ENCODE results near the gene CST9L.

CST9L gene

DNA sequence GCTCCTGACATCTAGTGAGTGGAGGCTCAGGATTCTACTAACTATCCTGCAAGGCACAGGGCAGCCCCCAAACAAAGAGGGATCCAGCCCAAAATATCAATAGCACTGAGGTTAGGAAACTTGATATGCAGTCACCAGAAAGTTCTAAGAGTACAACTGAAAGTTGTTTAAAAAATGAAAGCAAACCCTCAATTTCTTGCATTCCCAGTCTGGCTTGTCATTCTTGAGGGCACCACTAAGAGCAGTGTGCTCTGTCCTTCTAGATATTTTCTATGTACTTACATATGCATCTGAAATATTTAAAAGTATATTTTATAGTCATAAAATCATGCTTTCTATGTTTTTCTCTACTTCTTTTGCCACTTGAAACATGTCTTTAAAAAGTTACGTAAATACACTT lies 41.4 kb downstream of the CST9L start:
- H3K4me3 Mint-ChIP-seq = no peak overlapping the region
- intact Hi-C loops (cut with micrococcal nuclease) = no loop called here

DNA sequence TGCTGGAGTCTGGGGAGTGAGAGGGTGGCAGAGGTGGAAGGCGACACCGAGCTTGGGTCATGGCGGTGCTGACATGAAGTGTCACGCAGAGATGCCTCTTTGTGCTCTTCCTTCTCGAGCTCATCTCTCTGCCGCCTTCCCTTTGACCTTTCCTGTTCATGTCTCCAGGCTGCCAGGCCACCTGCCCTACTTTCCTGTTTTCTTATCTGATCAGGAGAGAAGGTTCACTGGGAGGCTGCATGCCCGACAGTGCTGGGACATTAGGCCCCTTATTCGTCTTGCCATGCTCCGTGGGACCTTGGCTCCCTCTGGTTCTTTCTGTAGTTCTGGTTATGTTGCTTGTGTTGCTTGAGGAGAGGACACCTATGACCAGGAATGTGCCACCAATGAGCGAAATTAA lies 44.1 kb downstream of the CST9L start:
- intact Hi-C loops (cut with micrococcal nuclease) = no loop called here
- H3K9me3 Mint-ChIP-seq = peaks cover 13% of the 10 kb centered on the region
- H3K36me3 Mint-ChIP-seq (ENCODE audit: low read depth) = no peaks in the 10 kb centered on the region
- no peak overlapping the region for H3K27ac Mint-ChIP-seq
- no peak overlapping the region for H3K4me3 Mint-ChIP-seq
- H3K4me1 Mint-ChIP-seq (ENCODE audit: low read depth) = no peaks in the 10 kb centered on the region
- H3K27me3 Mint-ChIP-seq = peaks cover 6% of the 10 kb centered on the region

More for the DNA sequence above, 41.4 kb downstream of the CST9L start:
- peaks cover 8% of the 10 kb centered on the region for H3K4me1 Mint-ChIP-seq (ENCODE audit: low read depth)
- no peaks in the 10 kb centered on the region for H3K36me3 Mint-ChIP-seq (ENCODE audit: low read depth)
- no peak overlapping the region for H3K27ac Mint-ChIP-seq
- H3K27me3 Mint-ChIP-seq = peaks cover 3% of the 10 kb centered on the region
- peaks cover 17% of the 10 kb centered on the region for H3K9me3 Mint-ChIP-seq

DNA sequence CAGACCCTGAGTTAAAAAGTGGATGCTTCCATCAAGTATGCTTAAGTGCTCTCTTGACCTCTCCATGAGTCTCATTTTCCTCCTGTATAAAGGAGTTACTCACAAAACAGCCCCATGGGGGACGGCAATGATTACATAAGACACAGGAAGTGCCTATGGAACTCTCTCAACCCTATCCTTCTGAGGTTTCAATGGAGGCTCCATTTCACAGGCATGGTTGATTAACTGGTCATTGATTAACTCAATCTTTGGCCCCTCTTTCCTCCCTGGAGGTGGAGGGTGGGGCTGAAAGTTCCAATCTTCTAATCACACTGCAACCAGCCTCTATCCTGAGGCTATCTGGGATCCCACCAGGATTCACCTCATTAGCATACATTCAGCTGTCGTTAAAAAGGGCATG lies 48.1 kb downstream of the CST9L start:
- no peaks in the 10 kb centered on the region for H3K36me3 Mint-ChIP-seq (ENCODE audit: low read depth)
- peaks cover 3% of the 10 kb centered on the region for H3K27me3 Mint-ChIP-seq
- H3K27ac Mint-ChIP-seq = no peak overlapping the region
- intact Hi-C loops (cut with micrococcal nuclease) = no loop called here
- H3K4me3 Mint-ChIP-seq = no peak overlapping the region
- no peaks in the 10 kb centered on the region for H3K4me1 Mint-ChIP-seq (ENCODE audit: low read depth)
- no peaks in the 10 kb centered on the region for H3K9me3 Mint-ChIP-seq

DNA sequence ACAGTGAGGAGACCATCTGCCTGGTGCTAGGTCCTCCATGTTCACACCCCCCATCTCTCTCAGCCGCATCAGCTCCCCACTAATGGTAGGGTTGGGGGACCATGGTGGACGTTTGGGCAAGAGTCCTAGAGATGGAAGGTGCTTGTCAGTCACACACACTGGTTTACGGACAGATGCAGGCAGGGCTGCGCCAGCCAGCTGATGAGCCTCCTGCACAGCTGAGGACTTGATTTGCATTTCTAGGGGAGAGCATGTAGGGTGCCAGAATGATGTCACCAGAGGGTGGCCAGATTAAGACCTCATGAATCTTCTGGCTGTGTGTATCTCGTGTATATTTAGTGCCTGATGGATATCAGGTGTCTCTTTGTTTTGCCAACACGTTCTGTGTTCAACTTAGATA lies 48.7 kb downstream of the CST9L start:
- Mint-ChIP-seq H3K27ac (no peak overlapping the region), H3K9me3 (no peaks in the 10 kb centered on the region), H3K36me3 (ENCODE audit: low read depth) (no peaks in the 10 kb centered on the region), H3K4me1 (ENCODE audit: low read depth) (no peaks in the 10 kb centered on the region), H3K4me3 (no peak overlapping the region), H3K27me3 (peaks cover 3% of the 10 kb centered on the region)
- intact Hi-C loops (cut with micrococcal nuclease) = no loop called here

DNA sequence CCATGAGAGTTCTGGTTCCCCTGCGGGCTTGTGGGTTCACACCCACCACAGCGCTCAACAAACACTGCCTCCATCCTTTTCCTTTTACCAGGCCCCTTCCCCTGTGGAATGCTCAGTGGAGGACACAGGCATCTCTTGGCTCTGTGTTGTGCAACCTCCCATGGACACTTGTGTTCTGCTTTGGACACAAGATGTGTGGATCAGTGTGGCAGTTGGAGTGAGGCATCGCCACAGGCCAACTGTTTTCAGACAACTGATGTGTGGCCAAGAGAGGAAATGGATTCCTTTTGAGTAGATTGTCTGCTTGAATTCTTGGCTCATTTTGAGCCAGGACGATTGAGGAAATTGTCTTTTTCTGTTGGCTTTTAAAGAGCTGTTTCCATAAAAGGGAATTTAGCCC lies 50.6 kb downstream of the CST9L start:
- no peak overlapping the region for H3K4me3 Mint-ChIP-seq
- intact Hi-C loops (cut with micrococcal nuclease) = no loop called here
- peaks cover 4% of the 10 kb centered on the region for H3K4me1 Mint-ChIP-seq (ENCODE audit: low read depth)
- H3K9me3 Mint-ChIP-seq = no peaks in the 10 kb centered on the region
- H3K36me3 Mint-ChIP-seq (ENCODE audit: low read depth) = no peaks in the 10 kb centered on the region
- no peak overlapping the region for H3K27ac Mint-ChIP-seq
- H3K27me3 Mint-ChIP-seq = peaks cover 3% of the 10 kb centered on the region

DNA sequence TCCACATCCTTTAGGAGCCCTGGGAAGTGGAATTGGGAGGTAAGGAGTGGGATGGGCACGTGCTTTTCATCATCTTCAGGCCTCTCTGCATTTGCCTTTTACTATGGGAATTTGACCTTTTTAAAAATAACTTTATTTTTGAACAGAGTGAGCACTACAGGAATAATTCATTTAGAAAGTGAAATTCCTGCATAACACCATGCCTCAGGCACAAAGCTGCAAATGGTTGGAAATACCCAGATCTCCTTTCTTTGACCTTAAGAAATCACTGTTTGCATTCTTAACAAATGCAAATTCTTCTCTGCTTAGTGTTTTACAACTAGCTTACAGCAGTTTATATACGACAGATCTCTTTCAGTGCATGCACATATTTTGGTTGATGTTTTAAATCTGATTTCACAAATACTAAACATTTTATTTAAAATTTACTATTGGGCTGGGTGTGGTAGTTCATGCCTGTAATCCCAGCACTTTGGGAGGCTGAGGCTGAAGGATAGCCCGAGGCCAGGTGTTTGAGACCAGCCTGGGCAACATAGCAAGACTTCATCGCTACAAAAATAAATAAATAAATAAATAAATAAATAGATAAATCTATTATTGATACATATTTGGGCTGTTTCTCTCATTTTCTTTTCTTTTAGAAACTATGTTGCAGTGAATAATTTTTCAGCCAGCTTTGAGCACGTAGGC lies 52.9 kb downstream of the CST9L start:
- intact Hi-C loops (cut with micrococcal nuclease) = no loop called here
- no peak overlapping the region for H3K4me3 Mint-ChIP-seq
- H3K27ac Mint-ChIP-seq = no peak overlapping the region
- peaks cover 9% of the 10 kb centered on the region for H3K4me1 Mint-ChIP-seq (ENCODE audit: low read depth)
- no peaks in the 10 kb centered on the region for H3K9me3 Mint-ChIP-seq
- no peaks in the 10 kb centered on the region for H3K27me3 Mint-ChIP-seq
- H3K36me3 Mint-ChIP-seq (ENCODE audit: low read depth) = no peaks in the 10 kb centered on the region

DNA sequence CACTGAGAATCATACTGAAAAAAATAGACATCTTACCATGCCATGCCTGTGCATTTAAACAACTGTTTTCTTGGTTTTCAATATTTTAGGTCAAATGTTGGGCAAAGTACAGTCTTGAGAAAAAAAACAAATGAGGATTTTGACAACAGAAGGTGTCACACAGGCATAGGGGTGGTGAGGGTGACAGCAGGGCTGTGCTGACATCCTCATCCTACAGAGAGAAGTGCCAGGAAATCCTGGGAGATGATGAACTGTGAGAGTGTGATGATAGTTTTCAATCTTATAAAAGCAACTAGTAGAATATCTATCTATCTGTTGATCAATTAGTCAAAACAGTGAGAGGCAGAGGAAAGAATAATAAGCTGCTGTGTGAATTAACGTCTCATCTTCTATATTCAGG lies 53.4 kb downstream of the CST9L start:
- H3K27me3 Mint-ChIP-seq = no peaks in the 10 kb centered on the region
- H3K27ac Mint-ChIP-seq = no peak overlapping the region
- intact Hi-C loops (cut with micrococcal nuclease) = no loop called here
- H3K9me3 Mint-ChIP-seq = no peaks in the 10 kb centered on the region
- no peaks in the 10 kb centered on the region for H3K36me3 Mint-ChIP-seq (ENCODE audit: low read depth)
- H3K4me3 Mint-ChIP-seq = no peak overlapping the region
- H3K4me1 Mint-ChIP-seq (ENCODE audit: low read depth) = peaks cover 9% of the 10 kb centered on the region

All from dendritic cell treated with granulocyte-macrophage colony-stimulating factor and Interleukin-4, amounts not matched to agents 40 ng/mL and 50 ng/mL, for 4 days (primary cell).